ENCODE measurements around the gene SEMA4D.

SEMA4D gene
- 5.8 to 52.0 (median 11.1) reads per million in 17 experiments for total RNA-seq

- peak; percentile 32 to 80 (median 64) for DNase-seq
These were observed at the start of gene SEMA4D for GRCh38 chr9:89497978-89498851. SEMA4D (minus strand) TSS chr9:89498113; CDS start chr9:89405456, 92,657 bp downstream.

GRCh38 chr9:89547000-89547399, 49.1 kb upstream of the SEMA4D start:
- DNase-seq: no peak

- no peak for DNase-seq
These were observed 46.4 kb upstream of the SEMA4D start for GRCh38 chr9:89544279-89544661.

GRCh38 chr9:89543621-89544278, 45.8 kb upstream of the SEMA4D start:
- no peak for DNase-seq

- no peak for DNase-seq
These were observed 45.2 kb upstream of the SEMA4D start for GRCh38 chr9:89543111-89543510.

- no peak for DNase-seq
These were observed 44.6 kb upstream of the SEMA4D start for GRCh38 chr9:89542401-89543021.

GRCh38 chr9:89541798-89542197, 43.9 kb upstream of the SEMA4D start:
- DNase-seq: no peak

GRCh38 chr9:89539374-89539773, 41.5 kb upstream of the SEMA4D start:
- DNase-seq: no peak

- DNase-seq: no peak
These were observed 41.0 kb upstream of the SEMA4D start for GRCh38 chr9:89538871-89539270.

- DNase-seq: no peak
These were observed 39.3 kb upstream of the SEMA4D start for GRCh38 chr9:89537166-89537565.

- no peak for DNase-seq
These were observed 38.7 kb upstream of the SEMA4D start for GRCh38 chr9:89536600-89536999.

- peak; percentile 35 to 69 (median 54) for DNase-seq
These were observed 38.2 kb upstream of the SEMA4D start for GRCh38 chr9:89536145-89536574.

- DNase-seq: no peak
These were observed 37.5 kb upstream of the SEMA4D start for GRCh38 chr9:89535461-89535860.

- no peak for DNase-seq
These were observed 36.8 kb upstream of the SEMA4D start for GRCh38 chr9:89534515-89535287.

- DNase-seq: no peak
These were observed 35.6 kb upstream of the SEMA4D start for GRCh38 chr9:89533411-89534095.

GRCh38 chr9:89532944-89533343, 35.0 kb upstream of the SEMA4D start:
- DNase-seq: no peak

- DNase-seq: peak in 1 of 4 experiments; percentile 25
These were observed 34.6 kb upstream of the SEMA4D start for GRCh38 chr9:89532478-89532877.

GRCh38 chr9:89531766-89532165, 33.9 kb upstream of the SEMA4D start:
- DNase-seq: no peak

- peak; percentile 24 to 61 (median 43) for DNase-seq
These were observed 32.8 kb upstream of the SEMA4D start for GRCh38 chr9:89530726-89531125.

- DNase-seq: peak; percentile 57 to 86 (median 73)
These were observed 31.5 kb upstream of the SEMA4D start for GRCh38 chr9:89529243-89530035.

- DNase-seq: peak; percentile 40 to 58 (median 47)
These were observed 30.6 kb upstream of the SEMA4D start for GRCh38 chr9:89528540-89528939.

Measured in suppressor macrophage (primary cell).